NCI-H2227 (cell line): Measurements from ENCODE around the gene DAZAP1.

Source experiments
- DNase-seq: peaks from one replicate; lab custom pipeline; 2025; ENCODE audit not compliant: unreplicated experiment; lab: John Stamatoyannopoulos, UW

The DAZAP1 gene

DNA sequence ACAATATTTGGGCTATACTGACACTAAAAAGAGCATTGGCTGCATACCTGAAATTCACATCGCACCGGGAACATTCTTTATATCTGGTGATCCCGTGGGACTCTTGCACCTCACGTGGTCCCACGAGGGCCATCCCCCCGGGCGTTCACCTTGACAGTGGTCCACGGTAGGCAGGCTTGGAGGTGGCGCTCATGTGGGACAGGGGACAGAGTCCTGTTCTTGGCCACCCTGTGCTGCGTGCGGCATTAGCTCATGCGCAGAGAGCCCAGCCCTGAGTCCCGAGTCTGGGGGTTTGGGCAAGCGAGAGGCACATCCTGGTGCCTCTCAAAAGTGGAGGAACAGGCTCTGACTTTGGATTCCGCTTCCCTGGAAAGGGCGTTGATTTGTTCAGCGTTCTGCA is 13.5 kb upstream of the DAZAP1 start:
- DNase-seq, result no peak

DNA sequence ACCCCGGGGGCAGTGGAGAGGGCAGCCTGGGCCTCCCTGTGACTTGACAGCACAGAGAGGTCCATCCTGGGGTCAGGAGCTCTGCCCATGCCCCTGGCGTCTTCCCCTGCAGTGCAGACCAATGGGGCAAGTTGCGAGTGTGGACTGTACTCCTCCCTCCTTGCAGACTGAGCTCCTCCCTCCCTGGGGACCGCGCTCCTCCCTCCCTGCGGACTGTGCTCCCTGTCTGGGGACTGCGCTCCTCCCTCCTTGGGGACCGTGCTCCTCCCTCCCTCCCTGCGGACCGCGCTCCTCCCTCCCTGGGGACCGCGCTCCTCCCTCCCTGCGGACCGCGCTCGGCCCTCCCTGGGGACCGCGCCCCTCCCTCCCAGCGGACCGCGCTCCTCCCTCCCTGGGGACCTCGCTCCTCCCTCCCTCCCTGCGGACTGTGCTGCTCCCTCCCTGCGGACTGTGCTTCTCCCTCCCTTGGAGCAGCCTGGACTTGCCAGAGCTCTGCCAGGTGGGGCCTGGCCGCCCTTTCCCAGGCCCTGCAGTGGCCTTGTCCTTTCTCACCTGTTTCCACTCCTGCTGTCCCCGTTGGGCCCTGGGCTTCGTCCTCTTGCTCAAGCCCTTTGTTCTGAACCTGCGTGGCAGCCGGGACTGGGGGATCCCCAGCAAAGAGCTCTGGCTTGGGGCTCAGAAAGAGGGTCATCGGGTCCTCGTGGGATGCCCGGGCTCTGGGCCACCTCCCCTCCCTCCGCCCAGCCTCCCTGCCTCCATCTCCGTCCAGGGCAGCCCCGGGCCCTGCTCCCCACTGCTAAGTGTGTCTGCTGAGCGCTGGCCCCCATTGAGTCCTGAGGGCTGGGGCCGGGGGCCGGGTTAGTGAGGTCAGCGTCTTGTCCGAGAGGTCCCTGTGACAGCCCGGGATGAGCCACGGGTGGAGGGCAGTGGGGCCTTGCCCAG is 12.9 kb upstream of the DAZAP1 start:
- peak; percentile 71 for DNase-seq

DNA sequence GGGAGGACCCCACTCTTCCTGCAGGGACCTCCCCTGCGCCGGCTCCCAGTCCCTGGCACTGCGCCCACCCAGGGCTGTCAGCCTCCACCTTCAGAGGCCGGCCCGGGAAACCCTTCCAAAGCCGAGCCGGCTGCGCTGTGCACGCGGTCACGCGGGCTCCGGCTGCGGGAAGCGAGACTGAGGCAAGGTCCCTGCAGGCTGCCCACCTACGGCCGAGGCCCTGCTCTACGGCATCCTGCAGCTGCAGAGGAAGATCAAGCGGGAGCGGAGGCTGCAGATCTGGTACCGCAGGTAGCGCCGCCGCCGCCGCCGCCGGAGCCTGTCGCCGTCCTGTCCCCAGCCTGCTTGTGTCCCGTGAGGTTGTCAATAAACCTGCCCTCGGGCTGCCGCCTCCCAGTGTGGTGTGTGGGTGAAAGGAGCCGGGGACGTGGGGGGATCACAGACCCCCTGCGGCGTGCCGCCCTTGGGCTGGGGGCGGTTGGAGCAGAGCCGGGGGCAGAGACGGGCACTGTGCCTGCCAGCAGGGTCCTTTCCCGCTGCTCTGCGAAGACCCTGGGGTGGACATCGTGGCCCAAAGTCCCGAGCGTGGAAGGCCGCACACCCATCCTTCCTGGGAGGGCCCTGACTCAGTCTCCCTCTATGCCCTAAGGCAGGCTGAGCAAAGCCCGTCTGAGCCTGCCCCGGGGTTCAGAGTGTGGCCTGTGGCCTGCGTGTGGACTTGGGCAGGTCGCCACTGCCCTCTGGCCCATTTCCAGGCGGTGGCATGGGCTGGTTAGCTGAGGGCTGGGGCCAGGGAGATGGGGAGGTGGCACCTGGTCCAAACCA is 12.0 kb upstream of the DAZAP1 start:
- no peak for DNase-seq

DNA sequence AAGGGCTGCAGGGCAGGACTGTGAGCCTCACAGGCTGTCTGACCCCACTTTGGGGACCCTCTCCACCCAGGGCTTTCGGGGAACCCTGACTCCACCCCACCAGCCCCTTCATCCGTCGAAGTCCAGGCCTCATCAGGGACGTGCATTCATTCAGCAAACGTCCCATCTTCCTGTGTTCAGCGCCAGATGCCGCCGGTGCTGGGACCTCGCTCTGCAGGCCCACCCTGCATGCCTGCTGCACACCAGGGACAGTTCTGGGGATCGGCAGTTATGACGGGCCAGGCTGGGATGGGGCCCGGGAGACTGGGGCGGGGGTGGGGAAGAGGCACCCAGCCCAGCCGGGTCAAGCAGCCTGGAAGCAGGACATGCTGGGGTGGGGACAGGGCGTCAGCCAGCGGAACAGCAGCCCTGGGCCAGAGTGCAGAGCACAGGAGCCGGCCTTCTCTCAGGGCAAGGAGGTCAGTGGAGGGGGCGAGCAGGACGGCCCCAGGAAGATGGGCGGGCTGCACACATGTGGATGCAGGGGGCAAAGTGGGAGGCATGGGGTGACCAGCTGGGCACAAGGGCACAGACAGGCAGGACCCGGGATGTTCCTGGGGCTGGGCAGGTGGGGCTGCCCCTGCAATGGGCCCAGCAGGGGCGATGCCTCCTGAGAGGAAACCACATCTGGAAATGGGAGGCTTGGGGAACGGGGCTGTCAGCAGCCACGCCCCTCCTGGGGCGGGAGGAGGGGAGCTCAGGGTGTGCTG is 11.2 kb upstream of the DAZAP1 start:
- no peak for DNase-seq

DNA sequence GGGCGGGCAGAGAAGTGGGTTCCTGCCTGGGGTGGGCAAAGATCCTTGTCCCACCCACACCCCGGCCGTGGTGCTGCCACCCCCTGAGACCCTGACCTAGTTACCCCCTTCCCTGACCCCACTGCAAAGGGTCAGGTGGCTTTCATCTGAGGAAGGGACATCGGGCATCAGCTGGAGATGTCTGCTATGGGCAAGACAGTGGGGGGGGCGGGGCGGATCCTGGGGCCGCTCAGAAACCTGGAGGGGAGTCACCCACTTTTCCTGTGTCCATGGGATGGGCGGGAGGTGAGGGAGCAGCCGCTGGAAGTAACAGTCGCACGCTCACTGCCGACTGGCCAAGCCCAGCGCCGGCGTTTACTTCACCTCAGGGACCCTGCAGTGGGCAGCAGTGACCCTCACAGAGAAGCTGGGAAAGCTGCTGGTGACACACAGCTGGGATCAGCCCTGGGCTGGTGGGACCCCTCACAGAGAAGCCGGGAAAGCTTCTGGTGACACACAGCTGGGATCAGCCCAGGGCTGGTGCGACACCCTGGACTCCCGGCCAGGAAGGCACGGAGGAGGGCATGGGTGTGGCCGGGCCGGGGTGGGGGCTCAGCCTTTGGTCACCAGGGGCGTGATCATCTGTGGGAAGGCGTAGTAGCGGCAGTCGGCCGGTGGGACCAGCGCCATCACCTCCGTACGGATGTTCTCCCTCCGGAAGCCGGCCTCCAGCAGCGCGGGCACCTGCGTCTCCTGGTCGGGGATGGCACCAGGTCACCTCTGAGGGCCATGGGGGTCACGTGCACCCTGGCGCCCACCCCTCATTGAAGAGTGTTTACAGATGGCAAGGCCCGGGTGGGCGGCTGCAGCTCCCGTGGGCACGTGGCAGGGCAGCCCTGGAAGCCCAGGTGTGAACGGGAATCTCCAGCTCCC is 10.4 kb upstream of the DAZAP1 start:
- DNase-seq, result no peak

DNA sequence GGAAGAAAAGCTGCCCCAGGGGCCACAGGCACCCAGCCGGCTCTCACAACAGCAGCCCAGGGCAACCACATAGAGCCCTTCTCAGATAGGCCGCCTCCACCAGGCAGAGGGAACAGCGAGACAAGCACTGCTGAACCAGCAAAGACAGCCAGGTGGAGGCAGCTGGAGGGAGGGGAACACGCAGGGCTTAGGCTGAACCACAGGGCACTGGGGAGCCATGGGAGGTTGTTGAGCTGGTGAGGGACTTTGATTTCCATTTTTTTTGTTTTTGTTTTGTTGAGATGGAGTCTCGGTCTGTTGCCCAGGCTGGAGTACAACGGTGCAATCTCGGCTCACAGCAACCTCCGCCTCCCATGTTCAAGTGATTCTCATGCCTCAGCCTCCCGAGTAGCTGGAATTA is 9.5 kb upstream of the DAZAP1 start:
- DNase-seq, result no peak

DNA sequence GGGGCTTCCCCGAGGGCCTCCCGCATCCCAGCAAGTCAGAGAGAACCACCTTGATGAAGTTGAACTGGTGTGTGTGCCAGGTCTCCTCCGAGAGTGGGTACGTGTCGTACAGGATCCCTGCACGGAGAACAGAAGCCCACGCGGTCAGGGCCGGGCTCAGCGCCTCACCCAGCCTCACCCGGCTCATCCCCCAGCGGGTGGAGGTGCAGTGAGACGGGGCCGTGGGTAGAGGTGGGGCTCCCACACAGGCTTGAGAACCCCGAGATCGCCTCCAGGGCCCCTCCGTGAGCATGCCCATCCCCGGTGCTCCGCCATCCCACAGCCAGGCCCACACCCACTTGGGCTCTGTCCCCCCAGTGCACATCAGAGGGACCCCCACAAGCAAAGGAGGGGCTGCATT is 8.3 kb upstream of the DAZAP1 start:
- no peak for DNase-seq

DNA sequence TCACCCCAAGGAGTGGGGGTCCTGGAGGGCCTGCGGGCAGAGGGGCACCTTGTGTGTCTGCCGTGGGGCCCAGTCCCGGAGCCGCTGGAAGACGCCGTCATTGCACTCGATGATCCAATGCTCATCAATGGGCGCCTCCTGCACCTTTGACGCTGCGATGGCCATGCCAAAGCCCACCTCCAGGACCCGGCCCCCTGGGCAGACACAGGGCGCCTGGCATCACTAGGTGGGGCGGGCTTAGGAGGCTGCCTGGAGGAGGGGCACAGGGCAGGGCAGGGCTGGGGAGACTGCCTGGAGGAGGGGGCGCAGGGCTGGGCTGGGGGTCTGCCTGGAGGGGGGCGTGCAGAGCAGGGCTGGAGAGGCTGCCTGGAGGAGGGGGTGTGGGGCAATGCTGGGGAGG is 7.6 kb upstream of the DAZAP1 start:
- no peak for DNase-seq

DNA sequence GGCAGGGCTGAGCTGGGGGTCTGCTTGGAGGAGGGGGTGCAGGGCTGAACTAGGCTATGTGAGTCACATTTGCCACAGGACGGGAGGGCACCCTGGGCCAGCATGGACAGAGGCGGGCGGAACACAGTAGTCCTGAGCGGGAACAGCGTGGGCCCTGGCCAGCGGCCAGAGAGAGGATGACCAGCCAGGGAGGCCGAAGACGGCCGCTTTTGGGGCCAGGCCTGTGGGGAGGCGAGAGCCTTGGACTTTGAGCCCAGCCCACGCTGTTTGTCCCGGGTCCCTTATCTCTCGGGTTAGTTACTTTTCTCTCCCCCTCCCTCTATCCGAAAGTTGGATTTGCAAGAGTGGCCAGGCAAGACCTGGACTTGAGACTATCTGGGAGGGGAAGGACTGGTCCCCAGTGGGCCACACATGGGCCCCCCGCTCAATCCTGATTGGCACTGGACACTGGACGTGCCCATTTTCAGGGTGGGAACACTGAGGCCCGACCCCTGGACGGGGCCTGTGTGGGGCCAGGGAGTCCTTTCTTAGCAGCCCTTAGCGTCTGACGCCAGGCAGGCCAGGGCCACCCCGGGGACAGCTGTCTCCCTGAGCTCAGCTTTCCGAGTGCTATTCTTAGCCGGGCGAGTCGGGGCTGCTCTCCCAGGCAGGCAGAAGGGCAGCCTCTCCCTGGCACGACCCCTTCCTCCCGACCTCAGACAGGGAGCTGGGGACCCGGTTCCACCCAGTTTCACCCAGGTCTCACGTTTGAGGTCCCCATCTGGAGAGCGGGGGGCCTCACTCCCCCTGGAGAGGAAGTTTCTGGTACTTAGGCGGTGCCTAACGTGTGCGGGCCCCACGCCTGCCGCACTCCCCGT is 6.9 kb upstream of the DAZAP1 start:
- DNase-seq, result no peak

DNA sequence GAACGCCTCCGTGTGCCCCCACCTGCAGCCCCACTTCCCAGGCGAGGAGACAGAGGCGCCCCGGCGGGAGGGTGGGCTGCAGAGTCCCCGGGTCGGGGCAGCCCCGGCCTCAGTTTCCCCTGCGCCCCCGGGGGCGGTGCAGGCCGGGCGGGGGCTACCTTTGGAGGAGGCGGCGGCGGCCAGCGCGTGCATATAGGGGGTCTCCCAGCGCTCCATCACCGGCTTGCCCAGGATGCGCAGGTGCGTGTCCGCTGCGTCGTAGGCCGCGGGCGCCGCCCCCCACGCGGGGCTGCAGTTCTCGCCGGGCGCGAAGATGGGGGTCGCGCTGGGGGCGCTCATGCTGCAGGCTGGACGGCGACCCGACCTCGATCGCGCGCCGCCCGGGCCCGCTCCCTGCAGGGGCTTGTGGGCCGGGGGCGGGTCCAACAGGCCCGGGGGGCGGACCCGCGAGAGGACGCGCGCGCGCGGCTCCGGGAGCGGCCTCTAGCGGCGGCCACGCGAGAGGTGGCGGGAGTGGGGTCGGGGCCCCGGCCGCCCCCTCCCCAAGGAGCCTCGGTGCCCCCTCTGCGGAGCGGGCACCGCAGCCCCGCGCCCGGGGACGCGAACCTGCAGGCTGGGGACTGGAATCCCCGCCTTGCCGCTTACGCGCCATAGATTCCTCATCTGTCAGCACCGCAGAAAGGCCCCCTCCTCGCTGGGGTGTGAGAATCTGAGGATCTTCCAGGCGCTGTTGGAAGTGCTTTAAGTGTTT is 6.1 kb upstream of the DAZAP1 start, which contains the start of gene GAMT:
TSS of gene GAMT (minus strand) at position 405 of the 751 bp plus-strand sequence. CDS start at position 339, 66 bp downstream.
- peak; percentile 72 for DNase-seq

DNA sequence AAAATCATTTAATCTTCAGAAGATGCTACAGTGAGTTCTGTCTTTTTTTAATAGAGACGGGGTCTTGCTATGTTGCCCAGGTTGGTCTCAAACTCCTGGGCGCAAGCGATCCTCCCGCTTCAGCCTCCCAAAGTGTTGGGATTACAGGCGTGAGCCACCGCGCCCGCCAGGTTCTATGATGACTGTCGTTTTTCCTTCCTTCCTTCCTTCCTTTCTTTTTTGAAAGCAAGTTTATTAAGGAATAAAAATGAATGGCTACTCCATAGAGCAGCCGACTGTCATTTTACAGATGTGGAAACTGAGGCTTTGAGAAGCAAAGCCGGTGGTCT is 5.5 kb upstream of the DAZAP1 start:
- no peak for DNase-seq

DNA sequence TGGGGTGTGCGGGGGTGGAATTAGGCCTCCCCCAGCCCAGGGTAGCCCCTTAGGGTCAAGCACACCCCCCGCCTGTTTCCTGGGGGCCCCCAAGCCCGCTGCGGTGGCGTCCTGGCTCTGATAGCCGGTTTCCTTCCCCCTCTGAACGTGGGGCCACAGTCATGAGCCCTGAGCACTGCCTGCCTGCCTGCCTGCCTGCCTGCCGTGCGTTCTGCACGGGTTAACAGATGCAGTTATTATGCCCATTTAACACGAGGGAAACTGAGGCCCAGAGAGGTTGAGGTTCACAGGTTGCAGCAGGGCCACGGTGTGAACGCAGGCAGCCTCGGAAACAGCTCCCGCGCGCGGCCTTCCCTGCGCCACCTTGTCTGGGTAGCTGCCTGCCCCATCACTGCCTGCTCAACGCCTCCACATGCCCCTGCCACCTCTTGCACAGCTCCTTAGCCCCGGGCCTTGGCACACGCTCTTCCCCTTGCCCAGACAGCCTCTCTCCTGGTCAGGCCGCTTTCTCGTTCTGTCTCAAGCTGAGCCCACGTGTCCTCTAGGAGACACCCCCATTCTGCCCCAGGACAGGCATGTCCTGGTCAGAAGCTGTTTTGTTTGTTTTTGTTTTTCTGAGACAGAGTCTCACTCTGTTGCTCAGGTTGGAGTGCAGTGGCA is 4.8 kb upstream of the DAZAP1 start:
- no peak for DNase-seq

DNA sequence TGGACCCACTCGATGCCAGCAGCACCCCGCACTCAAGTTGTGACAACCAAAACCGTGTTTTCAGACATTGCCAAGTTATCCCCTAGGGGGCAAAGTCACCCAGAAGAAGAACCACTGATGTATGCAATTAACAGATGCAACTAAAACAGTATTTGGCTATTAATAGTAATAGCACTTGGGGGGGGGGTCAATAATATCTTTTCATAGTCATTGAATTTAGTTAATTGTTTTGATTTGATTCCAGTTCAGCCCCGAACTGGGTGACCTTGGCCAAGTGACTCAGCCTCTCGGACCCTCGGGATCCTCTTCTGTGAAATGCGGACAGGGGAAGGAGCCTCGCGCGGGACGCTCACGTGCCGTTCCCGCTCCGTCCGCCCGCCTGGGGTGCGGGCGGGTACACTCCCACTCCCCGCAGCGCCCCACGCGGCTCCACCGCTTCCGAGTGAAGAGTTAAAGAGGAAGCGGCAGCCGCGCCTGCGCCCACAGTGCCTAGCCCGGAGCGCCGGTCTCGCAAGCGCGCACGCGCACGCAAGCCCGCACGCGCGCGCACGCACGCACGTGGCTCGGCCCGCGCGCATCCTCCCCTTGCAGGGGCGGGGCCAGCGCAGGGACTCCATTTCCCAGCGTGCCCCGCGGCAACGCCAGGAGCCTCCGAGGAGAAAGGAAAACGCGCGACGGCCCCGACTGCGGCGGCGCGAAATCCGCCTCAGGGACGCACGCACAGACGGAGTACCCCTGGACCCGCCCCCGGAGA is 435 bp upstream of the DAZAP1 start:
- DNase-seq, result peak; percentile 98

DNA sequence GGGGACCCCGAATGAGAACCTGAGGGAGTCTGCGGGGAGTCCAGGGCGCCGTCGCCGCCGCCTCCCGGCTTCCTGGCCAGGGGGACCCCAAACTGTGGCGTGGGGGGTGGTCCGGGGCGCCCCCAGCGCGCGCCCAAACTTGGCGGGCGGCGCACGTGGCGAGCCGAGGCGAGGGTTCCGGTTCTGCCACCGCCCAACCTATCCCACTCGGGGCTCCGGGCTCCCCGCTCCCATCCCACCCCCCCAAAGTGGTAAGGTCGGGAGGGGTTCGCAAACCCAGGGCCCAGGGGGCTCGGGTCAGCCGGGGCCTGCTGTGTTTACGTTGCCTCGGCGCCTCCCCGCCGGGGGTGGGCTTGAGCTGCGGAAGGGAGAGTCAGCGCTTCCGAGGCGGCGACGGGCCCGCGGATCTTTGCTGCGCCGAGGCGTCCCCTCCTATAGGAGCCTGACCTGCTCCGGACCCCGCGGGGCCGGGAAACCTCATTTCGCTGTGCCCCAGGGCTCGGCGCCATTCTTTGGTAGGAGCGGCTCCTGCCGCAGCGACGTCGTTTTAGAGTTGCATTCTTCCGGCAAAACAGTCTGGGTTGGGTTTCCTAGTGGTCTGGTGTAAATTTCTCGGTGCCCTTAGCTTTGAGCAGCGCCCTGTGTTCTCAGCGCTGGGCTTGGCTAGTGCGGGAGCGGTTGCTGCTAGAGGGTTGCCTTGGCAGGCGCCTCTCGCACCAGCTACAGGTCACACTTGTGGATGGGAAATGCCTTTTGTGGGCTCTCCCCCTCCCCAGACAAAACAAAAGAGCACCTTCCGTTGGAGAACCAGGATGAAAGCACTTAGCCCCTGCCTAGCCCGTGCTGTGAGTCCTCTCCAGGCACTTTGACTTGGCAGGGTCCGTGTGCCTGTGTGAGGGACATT is 1.2 kb downstream of the DAZAP1 start:
- peak; percentile 53 for DNase-seq

DNA sequence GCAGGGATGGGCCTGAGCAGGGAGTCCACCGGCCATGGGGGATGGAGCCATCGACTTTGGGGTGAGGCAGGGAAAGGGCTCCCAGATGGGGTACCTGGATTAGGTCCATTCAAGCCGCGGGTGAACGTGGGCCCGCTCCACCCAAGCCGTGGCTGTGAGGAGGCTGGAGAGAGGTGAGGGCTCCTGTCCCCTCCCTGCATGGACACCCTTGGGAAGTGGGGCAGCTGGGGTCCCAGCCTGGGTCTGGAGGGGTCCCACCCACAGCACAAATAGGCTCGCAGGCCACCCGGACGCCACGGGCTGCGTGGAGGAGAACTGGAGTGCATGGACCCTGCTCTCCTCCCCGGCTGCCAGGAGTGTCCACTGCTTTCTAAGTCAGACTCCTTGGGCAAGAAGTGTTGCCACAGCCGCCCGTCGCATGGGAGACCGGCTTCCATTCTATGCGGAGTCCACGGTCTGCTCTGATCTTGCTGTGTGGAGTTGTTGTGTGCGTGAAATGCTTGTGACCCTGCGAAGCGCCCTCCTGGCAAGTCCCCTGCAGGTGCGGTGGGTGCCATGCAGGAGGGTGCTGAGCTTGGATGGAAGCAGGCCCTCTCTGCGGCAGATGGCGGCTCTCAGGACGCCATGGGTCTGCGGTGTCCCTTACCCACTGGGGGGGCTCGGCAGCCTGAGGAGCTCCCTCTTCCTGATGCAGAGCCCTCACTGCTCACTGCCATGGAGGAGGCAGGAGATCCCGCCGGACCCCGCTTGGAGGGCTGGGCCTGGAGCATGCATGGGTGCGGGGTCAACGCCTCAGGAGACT is 2.0 kb downstream of the DAZAP1 start:
- no peak for DNase-seq
